Heart right ventricle (tissue), 16 donors: Measurements from ENCODE around the gene ALPK3. TPM values are rescaled to one million over a fixed set of nuclear protein-coding genes. Genes with fewer than 3 reads are reported as not detected.

Source experiments
- ATAC-seq, 8 donors: fragments of 200-7000 bp; cut with Tn5 transposase; one replicate each; pipeline ENCODE4 v1.9.1; 2020; ENCODE audit warnings: mild to moderate bottlenecking in 8 of 8, moderate library complexity in 8 of 8, moderate number of reproducible peaks in 1 of 8
- DNase-seq, 2 donors: peaks; one replicate each; pipeline ENCODE4 v3.0.0-alpha.2; 2020
- H3K27ac ChIP-seq, 10 donors: fragments of 200-600 bp; sonication (generic) in 2 of 10; one replicate each; pipeline versions ENCODE4 v1.5.0 to v1.8.0; 2020 to 2022; ENCODE audit warnings: mild to moderate bottlenecking in 3 of 10
- H3K27me3 ChIP-seq, 7 donors: fragments of 200-600 bp; one replicate each; pipeline ENCODE4 v1.8.0; 2021 to 2022; ENCODE audit warnings: mild to moderate bottlenecking in 2 of 7
- H3K36me3 ChIP-seq, 9 donors: fragments of 200-600 bp; sonication (generic) in 1 of 9; one replicate each; pipeline versions ENCODE4 v1.5.0 to v1.8.0; 2020 to 2022; ENCODE audit warnings: mild to moderate bottlenecking in 2 of 9
- H3K4me1 ChIP-seq, 9 donors: fragments of 200-600 bp; sonication (generic) in 1 of 9; one replicate each; pipeline versions ENCODE4 v1.5.0 to v1.8.0; 2020 to 2022; ENCODE audit warnings: mild to moderate bottlenecking in 4 of 9
- H3K4me3 ChIP-seq, 10 donors: fragments of 200-600 bp; sonication (generic) in 2 of 10; one replicate each; pipeline versions ENCODE4 v1.5.0 to v1.8.0; 2020 to 2022; ENCODE audit warnings: mild to moderate bottlenecking in 7 of 10, moderate library complexity in 2 of 10
- H3K9me3 ChIP-seq, 11 donors: fragments of 200-600 bp in 10 of 11; sonication (generic) in 2 of 11; one replicate each; pipeline versions ENCODE4 v1.5.0 to v1.8.0; 2013 to 2022; ENCODE audit warnings: mild to moderate bottlenecking in 2 of 11, control low read depth in 1 of 11, moderate library complexity in 1 of 11
- CTCF ChIP-seq, 9 donors: fragments of 200-600 bp; sonication (generic) in 2 of 9; IDR thresholded peaks; one replicate each; pipeline versions ENCODE4 v1.5.0 to v1.8.0; 2021 to 2022; ENCODE audit warnings: antibody characterized with exemption in 9 of 9, mild to moderate bottlenecking in 5 of 9, moderate library complexity in 1 of 9
- WGBS, 2 donors: extraction: QIAGEN DNeasy Blood & Tissue Kit; methylation state at CpG; one replicate each; pipeline ENCODE4 v1.1.7; 2013; ENCODE audit warnings: inconsistent platforms in 1 of 2; 5-methylcytosine and 5-hydroxymethylcytosine counted together
- intact Hi-C, 10 donors: fragments of 100-400 bp; cut with DNase I; formaldehyde crosslinking; loops; one replicate each; pipeline versions ENCODE4 v1.11.1 to v1.14.2; 2022
- polyA plus RNA-seq, 2 donors: library from polyadenylated mRNA; stranded (reverse); fragments of 200-250 nt; gene quantifications; one replicate each; pipeline ENCODE4 v1.2.3, GENCODE V29; 2013
- total RNA-seq, 10 donors: library from RNA; stranded (reverse); fragmentation: NEBNext Ultra II Directional in 3 of 10; extraction: Animal tissue kit (Norgen Biotek cat#: 25700) in 3 of 10; gene quantifications; one replicate each; pipeline versions ENCODE4 v1.2.1 to v1.2.4, GENCODE V29; 2021 to 2023
- donor health status: Arrhythmogenic right ventricular cardiomyopathy.
- donor health status: ischemic (EF 13 %, LVEDD 7.1; RV severe dilation, severe dysfunction).
- donor health status: healthy with polysubstance abuse.
- donor health status: DM: no; HTN: yes; CAD: no.
- donor health status: DM: no; HTN: no; CAD: no.
- donor health status: ischemic (EF 25% LVEDD 6.9; RV normal size, moderate dysfunction).
- donor health status: ischemic (EF 25% LVEDD 5.7; RV mildly dilated, moderate dysfunction).
- donor health status: healthy.
- donor health status: DM: yes; HTN: yes; CAD: no.
- donor health status: Ischemic cardiomyopathy.
- donor health status: ischemic (EF 35%, LVEDD 5.7; RV mildly dilated, moderate dysfunction).
- donor health status: nonischemic (EF 11% LVEDD 7.7; RV severe dilation, severe dysfunction).
- donor health status: DM: yes; HTN: yes; CAD: no.
- donor health status: PGD.
- donor health status: ischemic (EF 29% LVEDD 5.4; RV normal size, mild dysfunction).
- donor health status: nonischemic (EF 23%, LVEDD 6.1; RV moderate dilation, normal function).

ALPK3 gene
- total and polyA plus RNA-seq, 12 donors: 35.1 to 268 (median 162) TPM

- WGBS, 2 donors: 46 to 56% methylated on average over 5 of the region's 5 CpGs
- H3K36me3 ChIP-seq: peaks cover 0 to 58% (median 11%) of the 10 kb centered on the region in 9 donors
- ATAC-seq: peak in 7 of 8 donors; percentile 3 to 67 (median 58)
These were observed 18.6 kb downstream of the ALPK3 start for GRCh38 chr15:84835661-84836337.

GRCh38 chr15:84836844-84837243, 19.7 kb downstream of the ALPK3 start:
- H3K4me1 ChIP-seq: peaks cover 35 to 99% (median 86%) of the 10 kb centered on the region in 9 donors
- no peak for ATAC-seq

More at GRCh38 chr15:84835661-84836337, 18.6 kb downstream of the ALPK3 start:
- Histone ChIP-seq H3K4me3 (no peak overlapping the region), H3K27me3 (no peaks in the 10 kb centered on the region), H3K4me1 (peaks cover 33 to 100% (median 86%) of the 10 kb centered on the region in 9 donors), H3K9me3 (no peaks in the 10 kb centered on the region), H3K27ac (peak overlapping the region; percentile 69 to 99 (median 96))
- intact Hi-C loops: no loop called here
- no peak for DNase-seq
- no peak for TF ChIP-seq CTCF (IDR thresholded peaks at IDR 0.05)

DNA sequence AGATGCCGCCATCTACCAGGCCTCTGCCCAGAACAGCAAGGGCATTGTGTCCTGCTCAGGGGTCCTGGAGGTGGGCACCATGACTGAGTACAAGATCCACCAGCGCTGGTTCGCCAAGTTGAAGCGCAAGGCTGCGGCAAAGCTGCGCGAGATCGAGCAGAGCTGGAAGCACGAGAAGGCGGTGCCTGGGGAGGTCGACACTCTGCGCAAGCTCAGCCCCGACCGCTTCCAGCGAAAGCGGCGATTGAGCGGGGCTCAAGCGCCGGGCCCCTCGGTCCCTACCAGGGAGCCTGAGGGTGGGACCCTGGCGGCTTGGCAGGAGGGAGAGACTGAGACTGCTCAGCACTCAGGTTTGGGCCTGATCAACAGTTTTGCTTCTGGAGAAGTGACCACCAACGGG, 22.6 kb downstream of the ALPK3 start:
- no peak for TF ChIP-seq CTCF (IDR thresholded peaks at IDR 0.05)
- Histone ChIP-seq H3K27ac (peak overlapping the region; percentile 84 to 99 (median 96)), H3K4me1 (peaks cover 22 to 85% (median 64%) of the 10 kb centered on the region in 9 donors), H3K27me3 (no peaks in the 10 kb centered on the region), H3K4me3 (no peak overlapping the region), H3K9me3 (no peaks in the 10 kb centered on the region), H3K36me3 (peaks cover 0 to 47% (median 11%) of the 10 kb centered on the region in 9 donors)
- intact Hi-C loops: loop anchor here in 1 of 10 donors (5.0 kb wide), 1 partner anchor 88 kb away; no protein-coding TSS in a partner anchor
- 95% methylated on average over 23 of the region's 23 CpGs for WGBS, 2 donors
- DNase-seq: no peak
- ATAC-seq: peak in 1 of 8 donors; percentile 8

More at GRCh38 chr15:84836844-84837243, 19.7 kb downstream of the ALPK3 start:
- no peaks in the 10 kb centered on the region for H3K27me3 ChIP-seq
- no peaks in the 10 kb centered on the region for H3K9me3 ChIP-seq
- peaks cover 0 to 52% (median 11%) of the 10 kb centered on the region in 9 donors for H3K36me3 ChIP-seq
- H3K4me3 ChIP-seq: no peak overlapping the region
- no peak for DNase-seq
- intact Hi-C loops: no loop called here
- TF ChIP-seq CTCF (IDR thresholded peaks at IDR 0.05): no peak
- peak overlapping the region; percentile 65 to 99 (median 96) for H3K27ac ChIP-seq
- WGBS, 2 donors: 75 to 83% methylated on average over 1 of the region's 1 CpG

- intact Hi-C loops: loop anchor here in 1 of 10 donors (5.0 kb wide), 1 partner anchor 87 kb away; no protein-coding TSS in a partner anchor
These were observed 23.1 kb downstream of the ALPK3 start for GRCh38 chr15:84840255-84840654.

More at GRCh38 chr15:84840255-84840654, 23.1 kb downstream of the ALPK3 start:
- DNase-seq (no peak), ATAC-seq (peak in 2 of 8 donors; percentile 1 to 25)
- peaks cover 0 to 41% (median 11%) of the 10 kb centered on the region in 9 donors for H3K36me3 ChIP-seq
- H3K9me3 ChIP-seq: no peaks in the 10 kb centered on the region
- H3K27me3 ChIP-seq: no peaks in the 10 kb centered on the region
- H3K4me1 ChIP-seq: peaks cover 20 to 85% (median 64%) of the 10 kb centered on the region in 9 donors
- 73 to 80% methylated on average over 10 of the region's 10 CpGs for WGBS, 2 donors
- no peak overlapping the region for H3K4me3 ChIP-seq
- H3K27ac ChIP-seq: peak overlapping the region; percentile 84 to 99 (median 96)
- no peak for TF ChIP-seq CTCF (IDR thresholded peaks at IDR 0.05)
